Muscle layer of colon (tissue), 2 donors: ENCODE data around the gene ALDH9A1.

ENCODE experiments used
- H3K27ac ChIP-seq: one replicate; pipeline ENCODE4 v1.7.0; 2013; ENCODE audit warnings: low read depth, mild to moderate bottlenecking, low read length, moderate library complexity
- H3K27me3 ChIP-seq, 2 donors: one replicate each; pipeline ENCODE4 v1.7.0; 2013; ENCODE audit warnings: low read length in 2 of 2, mild to moderate bottlenecking in 2 of 2; ENCODE audit not compliant: insufficient read depth in 2 of 2, control insufficient read depth in 1 of 2
- H3K36me3 ChIP-seq: one replicate; pipeline ENCODE4 v1.7.0; 2013; ENCODE audit warnings: mild to moderate bottlenecking, low read length; ENCODE audit not compliant: insufficient read depth
- H3K4me1 ChIP-seq: one replicate; pipeline ENCODE4 v1.7.0; 2013; ENCODE audit warnings: mild to moderate bottlenecking, low read length; ENCODE audit not compliant: insufficient read depth
- H3K4me3 ChIP-seq, 2 donors: one replicate each; pipeline ENCODE4 v1.7.0; 2013; ENCODE audit warnings: low read length in 2 of 2, low read depth in 1 of 2, mild to moderate bottlenecking in 1 of 2, moderate library complexity in 1 of 2
- H3K9ac ChIP-seq: one replicate; pipeline ENCODE4 v1.7.0; 2013; ENCODE audit warnings: low read length
- H3K9me3 ChIP-seq: one replicate; pipeline ENCODE4 v1.7.0; 2013; ENCODE audit warnings: mild to moderate bottlenecking, low read length
- donor health status: abdominal sarcoma.
- donor health status: Adenocarcinoma of cecum.

Gene ALDH9A1

DNA sequence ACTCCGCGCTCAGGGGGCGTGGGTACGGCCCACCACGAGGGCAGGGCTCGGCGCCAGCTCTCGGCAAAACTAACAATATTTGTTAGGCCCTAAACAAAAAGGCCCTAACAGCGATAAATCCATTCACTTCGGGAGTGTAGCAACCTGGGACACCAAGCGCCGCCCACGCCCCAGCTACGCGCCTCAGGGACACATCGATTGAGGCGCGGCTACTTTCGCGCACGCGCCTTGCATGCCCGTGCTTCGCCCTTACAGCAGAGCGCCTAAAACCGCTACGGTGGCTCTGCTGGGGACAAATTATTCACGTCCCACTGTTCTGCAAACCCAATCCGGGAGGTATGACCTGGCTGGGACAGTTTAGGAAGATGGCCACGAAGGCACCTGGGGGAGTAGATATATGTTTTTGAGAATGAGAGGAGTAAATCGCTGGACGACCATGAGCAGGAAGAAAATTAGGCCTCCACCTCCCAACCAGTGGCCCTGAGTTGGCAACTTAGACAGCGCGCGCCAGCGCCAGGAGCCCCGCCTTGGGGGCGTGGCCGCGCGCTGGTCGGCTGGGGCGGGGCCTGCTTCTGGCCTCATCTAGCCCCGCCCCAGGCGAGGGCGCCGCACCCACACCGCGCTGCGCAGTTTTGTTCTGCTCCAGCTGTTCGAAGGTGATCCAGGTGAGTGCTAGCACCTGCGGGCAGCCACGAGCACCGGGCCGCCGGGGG, 67.6 kb downstream of the ALDH9A1 start, which contains the start of gene MGST3:
Gene MGST3, plus strand, starts transcription at position 606 of the 713 bp plus-strand sequence. CDS start 18,614 bp downstream, outside the sequence.
- H3K4me3 ChIP-seq, result peak within 1 kb of the TSS; percentile 90 to 95
- H3K9ac ChIP-seq, result peak within 1 kb of the TSS; percentile 85
- H3K9me3 ChIP-seq, result no peaks in the 10 kb centered on the region
- no peaks in the 10 kb centered on the region for H3K27me3 ChIP-seq
- H3K36me3 ChIP-seq, result no peaks in the 10 kb centered on the region
- H3K27ac ChIP-seq, result peak within 1 kb of the TSS; percentile 94
- peaks cover 24% of the 10 kb centered on the region for H3K4me1 ChIP-seq

GRCh38 chr1:165629848-165630628, 68.3 kb downstream of the ALDH9A1 start:
- Histone ChIP-seq H3K27me3 (no peaks in the 10 kb centered on the region), H3K4me1 (peaks cover 24% of the 10 kb centered on the region), H3K9me3 (no peaks in the 10 kb centered on the region), H3K36me3 (no peaks in the 10 kb centered on the region), H3K9ac (peak overlapping the region; percentile 54), H3K27ac (peak overlapping the region; percentile 94), H3K4me3 (peak overlapping the region; percentile 90 to 95)

- no peak overlapping the region for H3K27ac ChIP-seq
- H3K36me3 ChIP-seq, result no peaks in the 10 kb centered on the region
- no peak overlapping the region for H3K4me3 ChIP-seq
- H3K9me3 ChIP-seq, result no peaks in the 10 kb centered on the region
- H3K27me3 ChIP-seq, result no peaks in the 10 kb centered on the region
- peaks cover 20% of the 10 kb centered on the region for H3K4me1 ChIP-seq
- H3K9ac ChIP-seq, result no peak overlapping the region
Observed at GRCh38 chr1:165629151-165629550, 69.2 kb downstream of the ALDH9A1 start.

- H3K36me3 ChIP-seq, result no peaks in the 10 kb centered on the region
- H3K9me3 ChIP-seq, result no peaks in the 10 kb centered on the region
- H3K27ac ChIP-seq, result no peak overlapping the region
- no peaks in the 10 kb centered on the region for H3K27me3 ChIP-seq
- no peak overlapping the region for H3K9ac ChIP-seq
- no peak overlapping the region for H3K4me3 ChIP-seq
- H3K4me1 ChIP-seq, result peaks cover 12% of the 10 kb centered on the region
Observed at GRCh38 chr1:165628147-165628822, 70.1 kb downstream of the ALDH9A1 start.

DNA sequence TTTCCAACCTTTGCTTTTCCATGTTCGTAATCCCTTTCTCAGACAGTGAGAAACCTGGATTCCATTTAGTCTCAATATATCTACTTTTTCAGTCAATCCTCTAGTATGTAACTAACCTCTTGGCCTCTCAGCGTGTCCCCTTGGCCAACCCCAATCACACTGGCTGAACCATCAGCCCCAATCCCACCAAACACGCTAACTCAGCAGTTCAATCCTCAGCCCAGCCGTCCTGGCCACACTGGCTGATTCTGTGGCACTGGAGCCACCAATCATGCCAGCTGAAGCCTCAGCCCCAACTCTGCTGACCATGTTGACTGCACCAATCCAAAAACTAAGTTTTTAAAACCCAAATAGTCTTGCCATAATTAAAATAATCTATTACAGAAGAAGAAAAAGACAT, 73.9 kb downstream of the ALDH9A1 start:
- Histone ChIP-seq H3K27ac (no peak overlapping the region), H3K9me3 (no peaks in the 10 kb centered on the region), H3K9ac (no peak overlapping the region), H3K4me1 (no peaks in the 10 kb centered on the region), H3K36me3 (no peaks in the 10 kb centered on the region), H3K4me3 (no peak overlapping the region), H3K27me3 (no peaks in the 10 kb centered on the region)

GRCh38 chr1:165623624-165624023, 74.7 kb downstream of the ALDH9A1 start:
- Histone ChIP-seq H3K4me1 (no peaks in the 10 kb centered on the region), H3K36me3 (no peaks in the 10 kb centered on the region), H3K27me3 (no peaks in the 10 kb centered on the region), H3K9me3 (no peaks in the 10 kb centered on the region), H3K27ac (no peak overlapping the region), H3K4me3 (no peak overlapping the region), H3K9ac (no peak overlapping the region)

GRCh38 chr1:165619647-165620151, 78.7 kb downstream of the ALDH9A1 start:
- no peaks in the 10 kb centered on the region for H3K9me3 ChIP-seq

GRCh38 chr1:165616987-165617546, 81.3 kb downstream of the ALDH9A1 start:
- H3K9ac ChIP-seq, result no peak overlapping the region
- H3K36me3 ChIP-seq, result no peaks in the 10 kb centered on the region
- no peaks in the 10 kb centered on the region for H3K9me3 ChIP-seq
- H3K27ac ChIP-seq, result no peak overlapping the region
- H3K27me3 ChIP-seq, result no peaks in the 10 kb centered on the region
- no peaks in the 10 kb centered on the region for H3K4me1 ChIP-seq
- no peak overlapping the region for H3K4me3 ChIP-seq

More at GRCh38 chr1:165619647-165620151, 78.7 kb downstream of the ALDH9A1 start:
- Histone ChIP-seq H3K27ac (no peak overlapping the region), H3K36me3 (no peaks in the 10 kb centered on the region), H3K9ac (no peak overlapping the region), H3K27me3 (no peaks in the 10 kb centered on the region), H3K4me1 (no peaks in the 10 kb centered on the region), H3K4me3 (no peak overlapping the region)

DNA sequence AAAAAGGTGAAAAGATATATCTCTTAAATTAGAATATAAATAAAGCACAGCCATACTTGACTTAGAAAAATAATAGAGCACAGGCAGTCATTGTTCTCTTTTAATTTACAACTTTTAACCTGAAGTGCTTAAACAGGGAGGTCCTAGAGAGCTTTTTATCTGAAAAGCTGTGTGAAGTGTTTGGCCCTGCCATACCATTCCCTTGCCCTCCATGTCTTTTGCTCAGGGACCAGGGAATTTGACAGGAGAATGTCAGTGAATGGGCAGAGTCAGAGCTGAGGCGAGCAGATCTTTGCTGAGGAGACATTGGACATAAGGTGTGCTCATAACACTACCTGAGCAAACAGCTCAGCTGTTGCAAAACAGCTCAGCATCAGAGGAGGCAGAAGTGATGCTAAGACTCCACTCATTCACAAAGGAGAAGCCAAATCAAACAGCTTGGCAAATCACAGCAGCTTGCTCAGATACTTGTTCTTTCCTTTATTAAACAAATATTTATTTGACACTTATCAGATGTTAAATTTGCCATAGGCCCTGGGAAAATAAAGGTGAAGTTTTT, 82.2 kb downstream of the ALDH9A1 start:
- H3K9me3 ChIP-seq, result no peaks in the 10 kb centered on the region
- no peak overlapping the region for H3K27ac ChIP-seq
- H3K9ac ChIP-seq, result no peak overlapping the region
- no peaks in the 10 kb centered on the region for H3K27me3 ChIP-seq
- H3K36me3 ChIP-seq, result no peaks in the 10 kb centered on the region
- H3K4me1 ChIP-seq, result no peaks in the 10 kb centered on the region
- H3K4me3 ChIP-seq, result no peak overlapping the region
